Raji (cell line): ENCODE data around the gene SMARCA2.

Experiments
- POLR2A ChIP-seq: IDR thresholded peaks from 2 replicates; pipeline ENCODE4 v1.6.1; 2011; ENCODE audit warnings: low read depth, low read length, control low read depth; ENCODE audit not compliant: insufficient read depth

The SMARCA2 gene

GRCh38 chr9:2231829-2232228 is 216.7 kb downstream of the SMARCA2 start:
- no peak for TF ChIP-seq POLR2A

GRCh38 chr9:2233274-2233673 is 218.1 kb downstream of the SMARCA2 start:
- no peak for TF ChIP-seq POLR2A

- no peak for TF ChIP-seq POLR2A
Observed at GRCh38 chr9:2234371-2234893, 219.3 kb downstream of the SMARCA2 start.

DNA sequence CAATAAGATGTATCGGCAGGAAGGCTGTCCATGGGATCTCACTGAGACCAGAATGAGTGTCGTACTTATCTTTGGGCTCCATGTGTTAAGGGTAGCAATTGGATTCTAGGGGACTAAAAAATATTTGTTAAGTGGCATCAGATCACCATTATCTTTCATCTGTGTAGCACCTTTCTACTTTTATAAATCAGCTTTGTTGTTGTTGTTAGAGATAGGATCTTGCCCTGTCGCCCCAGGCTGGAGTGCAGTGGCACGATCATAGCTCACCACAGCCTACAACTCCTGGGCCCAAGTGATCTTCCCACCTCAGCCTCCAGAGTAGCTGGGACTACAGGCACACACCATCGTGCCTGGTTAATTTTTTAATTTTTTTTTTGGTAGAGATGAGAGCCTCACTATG is 220.5 kb downstream of the SMARCA2 start:
- TF ChIP-seq POLR2A, result no peak

GRCh38 chr9:2236850-2237249 is 221.7 kb downstream of the SMARCA2 start:
- no peak for TF ChIP-seq POLR2A

- TF ChIP-seq POLR2A, result no peak
Observed at GRCh38 chr9:2241461-2241835, 226.3 kb downstream of the SMARCA2 start.

- TF ChIP-seq POLR2A, result peak; percentile 81
Observed at GRCh38 chr9:2241836-2242741, 226.9 kb downstream of the SMARCA2 start.

DNA sequence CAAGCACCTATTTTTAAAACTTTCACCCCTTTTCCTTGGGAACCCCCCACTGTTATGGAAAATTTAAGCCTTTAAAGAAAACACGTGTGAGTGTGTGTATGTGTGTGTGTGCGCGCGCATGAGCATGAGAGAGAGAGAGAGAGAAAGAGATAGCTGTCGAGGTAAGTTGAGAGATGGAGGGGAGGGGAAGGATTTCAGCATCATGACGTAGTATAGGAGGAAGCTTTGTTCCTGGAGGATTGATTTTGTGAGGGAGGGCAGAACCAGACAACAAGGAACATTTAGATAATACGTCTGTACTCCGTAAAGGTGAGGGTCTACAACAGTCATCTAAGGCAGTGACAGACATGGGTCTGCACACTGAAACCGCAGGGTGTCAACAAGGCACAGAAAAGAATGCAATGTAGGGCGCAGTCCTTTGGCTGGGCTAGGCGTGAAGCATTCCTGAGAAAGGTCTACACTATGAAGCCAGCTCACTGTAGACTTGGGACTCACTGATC is 227.7 kb downstream of the SMARCA2 start:
- TF ChIP-seq POLR2A, result no peak
